PC-9 (cell line): ENCODE data around the gene CTSE. TPM values are rescaled to one million over a fixed set of nuclear protein-coding genes. Genes with fewer than 3 reads are reported as not detected.
"Not testable (repeated sequence)": the region's sequence is repeated elsewhere in the genome, so short reads cannot be mapped to it uniquely, and the experiment has no call there.

Experiments
- BruUV-seq: library from RNA; stranded (reverse); fragments of 400-500 nt; replicated peaks from 2 replicates; lab custom pipeline; 2021; lab: Mats Ljungman, UMichigan
- CTCF ChIA-PET: fragments of 300-600 bp; sonication (Branson Sonifier 250); formaldehyde crosslinking; loops from one replicate; lab custom pipeline; 2022; ENCODE audit warnings: antibody characterized with exemption; lab: Charles Lee
- POLR2A ChIA-PET: fragments of 300-600 bp; sonication (Branson Sonifier 250); formaldehyde crosslinking; loops from one replicate; lab custom pipeline; 2022; ENCODE audit warnings: antibody characterized with exemption; ENCODE audit not compliant: unreplicated experiment; lab: Charles Lee
- DNase-seq, 2 experiments: peaks; one replicate each; pipeline versions ENCODE4 v3.0.0 to v3.0.0-alpha.2; 2015 to 2022; ENCODE audit warnings: mixed read lengths in 1 of 2
- H2AFZ ChIP-seq: fragments of 200-600 bp; sonication (generic); 2 replicates; pipeline ENCODE4 v1.8.1; 2017; ENCODE audit warnings: antibody characterized with exemption
- H3F3A ChIP-seq: fragments of 200-600 bp; sonication (generic); 2 replicates; pipeline ENCODE4 v1.8.1; 2017; ENCODE audit warnings: antibody characterized with exemption, mild to moderate bottlenecking, low read depth; ENCODE audit not compliant: insufficient read depth
- H3K27ac ChIP-seq: fragments of 200-600 bp; sonication (generic); 2 replicates; pipeline ENCODE4 v1.6.1; 2016; ENCODE audit warnings: mixed run types
- H3K27me3 ChIP-seq: fragments of 200-600 bp; sonication (generic); 2 replicates; pipeline ENCODE4 v1.6.1; 2016; ENCODE audit warnings: low read depth, mixed run types; ENCODE audit not compliant: insufficient read depth
- H3K36me3 ChIP-seq: fragments of 200-600 bp; sonication (generic); 2 replicates; pipeline ENCODE4 v1.6.1; 2016; ENCODE audit warnings: low read depth, mixed run types
- H3K4me1 ChIP-seq: fragments of 200-600 bp; sonication (generic); replicated peaks from 2 replicates; pipeline ENCODE4 v1.6.1; 2016; ENCODE audit warnings: mixed run types; ENCODE audit not compliant: insufficient read depth
- H3K4me2 ChIP-seq: fragments of 200-600 bp; sonication (generic); 2 replicates; pipeline ENCODE4 v1.6.1; 2017; ENCODE audit warnings: mixed run types
- H3K4me3 ChIP-seq: fragments of 200-600 bp; sonication (generic); 2 replicates; pipeline ENCODE4 v1.6.1; 2016; ENCODE audit warnings: mixed run types
- H3K79me2 ChIP-seq: fragments of 200-600 bp; sonication (generic); 2 replicates; pipeline ENCODE4 v1.6.1; 2017; ENCODE audit warnings: low read depth, mixed run types
- H3K9me2 ChIP-seq: fragments of 200-600 bp; sonication (generic); 2 replicates; pipeline ENCODE4 v1.8.1; 2017; ENCODE audit warnings: mild to moderate bottlenecking; ENCODE audit not compliant: insufficient read depth
- H3K9me3 ChIP-seq: fragments of 200-600 bp; sonication (generic); 2 replicates; pipeline ENCODE4 v1.8.1; 2016; ENCODE audit warnings: low read depth; ENCODE audit not compliant: insufficient read depth
- H4K20me1 ChIP-seq: fragments of 200-600 bp; sonication (generic); 2 replicates; pipeline ENCODE4 v1.8.1; 2017; ENCODE audit not compliant: insufficient read depth
- CTCF ChIP-seq: fragments of 200-600 bp; sonication (generic); conservative IDR thresholded peaks from 2 replicates; pipeline ENCODE4 v1.6.1; 2017; ENCODE audit warnings: mixed run types, antibody characterized with exemption, mild to moderate bottlenecking, moderate library complexity
- EZH2 ChIP-seq: fragments of 200-600 bp; sonication (generic); IDR thresholded peaks from 2 replicates; pipeline ENCODE4 v1.8.0; 2017; ENCODE audit warnings: antibody characterized with exemption, low read depth
- intact Hi-C: fragments of 100-400 bp; cut with micrococcal nuclease; formaldehyde crosslinking; loops from one replicate; pipeline ENCODE4 v1.10.0; 2022; ENCODE audit not compliant: unreplicated experiment
- total RNA-seq: library from RNA; stranded (reverse); gene quantifications from 2 replicates; pipeline ENCODE4 v1.2.3, GENCODE V29; 2021

The CTSE gene
- total RNA-seq, 1 experiment from 2014 or later: 1.2 TPM

DNA sequence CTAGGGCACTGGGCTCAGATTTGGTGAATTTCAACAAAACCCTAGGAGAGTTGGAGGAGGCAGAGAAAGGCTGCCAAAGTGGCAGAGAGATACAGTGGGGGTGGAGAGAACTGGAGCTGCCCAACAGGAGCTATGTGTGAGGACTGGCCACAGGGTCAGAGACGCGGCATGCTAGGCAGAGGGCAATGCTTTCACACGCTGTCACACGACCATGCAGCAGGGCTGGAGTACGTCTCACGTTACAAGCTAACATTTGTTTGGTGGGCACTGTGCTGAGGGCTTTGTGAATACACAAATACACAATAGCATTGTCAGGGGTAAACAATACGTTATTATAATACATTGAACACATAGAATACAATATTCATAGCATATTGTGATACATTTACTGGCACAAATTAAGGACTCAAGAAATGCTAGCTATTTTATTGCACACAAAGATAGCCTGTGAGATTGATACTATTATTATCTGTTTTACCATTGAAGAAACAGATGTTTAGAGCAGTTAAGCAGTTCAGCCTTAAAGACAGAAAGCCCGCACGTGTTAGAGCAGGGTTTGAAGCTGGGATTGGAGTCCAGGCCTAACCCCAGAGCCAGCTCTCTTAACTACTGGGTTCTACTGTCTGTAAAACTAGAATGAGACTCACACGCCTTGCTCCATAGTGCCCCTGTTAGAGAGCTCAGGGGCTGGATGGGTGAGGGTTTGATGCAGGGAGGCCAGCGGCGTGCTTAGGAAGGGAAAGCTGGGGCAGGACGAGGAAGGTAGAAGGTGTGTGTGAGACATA lies 25.0 kb downstream of the CTSE start:
- no peaks in the 10 kb centered on the region for H3K36me3 ChIP-seq
- H3K4me3 ChIP-seq: no peak overlapping the region
- H4K20me1 ChIP-seq: no peaks in the 10 kb centered on the region
- intact Hi-C loops: no loop called here
- no peak overlapping the region for H3K27ac ChIP-seq
- BruUV-seq: no TSS peak
- no peak for TF ChIP-seq CTCF
- no peak for TF ChIP-seq EZH2
- H3K9me3 ChIP-seq: no peaks in the 10 kb centered on the region
- ChIA-PET CTCF (no interaction called here), POLR2A (interaction anchor here (0.5 to 0.6 kb wide), 2 partner anchors 70 to 138 kb away, joined by 3 read pairs; no protein-coding TSS in a partner anchor)
- no peaks in the 10 kb centered on the region for H3K27me3 ChIP-seq
- H3K4me2 ChIP-seq: no peak overlapping the region
- H3K4me1 ChIP-seq: peaks cover 15% of the 10 kb centered on the region
- no peak overlapping the region for H2AFZ ChIP-seq
- no peaks in the 10 kb centered on the region for H3K79me2 ChIP-seq
- no peaks in the 10 kb centered on the region for H3K9me2 ChIP-seq
- no peak for DNase-seq
- peaks cover 6% of the 10 kb centered on the region; the same call in 1 of the 2 replicates for H3F3A ChIP-seq

DNA sequence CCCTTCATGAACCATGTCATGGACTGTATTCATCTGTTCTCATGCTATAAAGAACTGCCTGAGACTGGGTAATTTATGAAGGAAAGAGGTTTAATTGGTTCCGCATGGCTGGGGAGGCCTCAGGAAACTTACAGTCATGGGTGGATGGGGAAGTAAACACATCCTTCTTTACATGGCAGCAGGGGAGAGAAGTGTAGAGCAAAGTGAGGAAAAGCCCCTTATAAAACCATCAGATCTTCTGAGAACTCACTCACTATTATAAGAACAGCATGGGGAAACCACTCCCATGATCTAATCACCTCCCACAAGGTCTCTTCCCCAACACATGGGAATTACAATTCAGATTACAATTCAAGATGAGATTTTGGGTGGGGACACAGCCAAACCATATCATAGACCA lies 27.1 kb downstream of the CTSE start:
- POLR2A ChIA-PET, H3K4me3 ChIP-seq, H3K27ac ChIP-seq, H3K27me3 ChIP-seq, intact Hi-C loops, H2AFZ ChIP-seq, H3K36me3 ChIP-seq, DNase-seq, H3K79me2 ChIP-seq, CTCF ChIA-PET, BruUV-seq, H3K4me2 ChIP-seq, H3F3A ChIP-seq, H3K9me2 ChIP-seq, H4K20me1 ChIP-seq, H3K4me1 ChIP-seq, H3K9me3 ChIP-seq: not testable (repeated sequence)

DNA sequence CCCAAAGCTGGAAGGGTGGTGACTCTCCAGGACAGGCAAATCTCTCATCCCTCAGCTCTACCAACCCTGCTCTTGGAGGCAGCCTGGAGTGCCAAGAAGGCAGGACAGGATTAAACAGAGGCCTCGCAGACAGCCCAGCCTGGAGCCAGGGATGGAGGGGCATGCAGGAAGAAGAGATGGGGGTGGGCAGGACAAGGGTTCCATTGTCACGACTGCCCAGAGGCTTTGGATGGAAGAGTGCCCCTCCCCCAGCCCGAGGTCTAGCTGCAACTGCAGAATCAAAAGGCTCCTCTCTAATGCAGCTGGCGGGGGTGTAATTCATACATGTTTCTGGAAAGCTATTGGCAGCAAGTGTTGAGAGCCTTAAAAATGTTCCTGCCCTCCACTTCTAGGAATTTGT lies 29.3 kb downstream of the CTSE start:
- ChIA-PET CTCF (no interaction called here), POLR2A (no interaction called here)
- BruUV-seq: no TSS peak
- Histone ChIP-seq H3K4me1 (no peaks in the 10 kb centered on the region), H3K27ac (no peak overlapping the region), H3K4me3 (no peak overlapping the region), H3K36me3 (no peaks in the 10 kb centered on the region), H3F3A (no peaks in the 10 kb centered on the region), H3K9me2 (no peaks in the 10 kb centered on the region), H3K9me3 (no peaks in the 10 kb centered on the region), H2AFZ (no peak overlapping the region), H4K20me1 (no peaks in the 10 kb centered on the region), H3K79me2 (no peaks in the 10 kb centered on the region), H3K4me2 (no peak overlapping the region), H3K27me3 (no peaks in the 10 kb centered on the region)
- no peak for TF ChIP-seq CTCF
- no peak for TF ChIP-seq EZH2
- DNase-seq: no peak
- intact Hi-C loops: no loop called here
